ENCODE results near the gene USHBP1.

DNA sequence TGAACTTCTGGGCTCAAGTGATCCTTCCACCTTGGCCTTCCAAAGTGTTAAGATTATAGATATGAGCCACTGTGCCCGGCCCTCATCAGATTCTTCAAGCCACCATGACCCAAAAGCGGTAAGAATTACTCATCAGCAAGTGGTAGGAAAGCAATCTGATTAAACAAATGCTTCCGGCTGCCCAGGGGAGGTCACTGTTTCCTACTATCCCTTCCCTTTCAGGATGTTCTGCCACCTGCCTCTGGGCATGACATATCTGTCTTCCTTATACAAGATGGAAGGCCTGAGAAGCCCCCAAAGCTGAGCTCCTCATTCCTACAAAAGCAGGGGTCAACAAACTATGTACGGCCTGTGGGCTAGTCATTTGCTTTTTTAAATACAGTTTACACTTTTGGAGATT lies 31.7 kb upstream of the USHBP1 start:
- TF ChIP-seq, protein P1, sequence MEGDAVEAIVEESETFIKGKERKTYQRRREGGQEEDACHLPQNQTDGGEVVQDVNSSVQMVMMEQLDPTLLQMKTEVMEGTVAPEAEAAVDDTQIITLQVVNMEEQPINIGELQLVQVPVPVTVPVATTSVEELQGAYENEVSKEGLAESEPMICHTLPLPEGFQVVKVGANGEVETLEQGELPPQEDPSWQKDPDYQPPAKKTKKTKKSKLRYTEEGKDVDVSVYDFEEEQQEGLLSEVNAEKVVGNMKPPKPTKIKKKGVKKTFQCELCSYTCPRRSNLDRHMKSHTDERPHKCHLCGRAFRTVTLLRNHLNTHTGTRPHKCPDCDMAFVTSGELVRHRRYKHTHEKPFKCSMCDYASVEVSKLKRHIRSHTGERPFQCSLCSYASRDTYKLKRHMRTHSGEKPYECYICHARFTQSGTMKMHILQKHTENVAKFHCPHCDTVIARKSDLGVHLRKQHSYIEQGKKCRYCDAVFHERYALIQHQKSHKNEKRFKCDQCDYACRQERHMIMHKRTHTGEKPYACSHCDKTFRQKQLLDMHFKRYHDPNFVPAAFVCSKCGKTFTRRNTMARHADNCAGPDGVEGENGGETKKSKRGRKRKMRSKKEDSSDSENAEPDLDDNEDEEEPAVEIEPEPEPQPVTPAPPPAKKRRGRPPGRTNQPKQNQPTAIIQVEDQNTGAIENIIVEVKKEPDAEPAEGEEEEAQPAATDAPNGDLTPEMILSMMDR (IDR thresholded peaks at IDR 0.05 in 2 of 3, conservative IDR thresholded peaks at IDR 0.05 in 1 of 3; ENCODE audit: control insufficient read depth in 2 of 3, extremely low read depth in 1 of 3, insufficient read depth in 1 of 3, low read depth in 3 of 3, low read length in 3 of 3) = no peak
- TF ChIP-seq SMAD1 (IDR thresholded peaks at IDR 0.05; ENCODE audit: low read depth, partially characterized antibody) (no peak), SUZ12 (IDR thresholded peaks at IDR 0.05; ENCODE audit: unreplicated experiment) (no peak), HDAC2 (IDR thresholded peaks at IDR 0.05) (no peak)

Data from GM12878 (cell line).